ENCODE measurements around the gene RAB21. TPM values are rescaled to one million over a fixed set of nuclear protein-coding genes. Genes with fewer than 3 reads are reported as not detected.
"Not testable (repeated sequence)": the region's sequence is repeated elsewhere in the genome, so short reads cannot be mapped to it uniquely, and the experiment has no call there.

Gene RAB21
- total RNA-seq, 1 experiment from 2014 or later = 34.5 TPM

GRCh38 chr12:71799106-71799505, 44.4 kb downstream of the RAB21 start:
- Histone ChIP-seq H3K27me3 (no peaks in the 10 kb centered on the region), H3K4me3 (no peak overlapping the region), H3K4me1 (no peaks in the 10 kb centered on the region), H3K27ac (no peak overlapping the region), H3K9me3 (replicated peaks) (no peaks in the 10 kb centered on the region), H3K36me3 (no peaks in the 10 kb centered on the region)
- no peak for DNase-seq

- no peaks in the 10 kb centered on the region for H3K4me1 ChIP-seq
- H3K27me3 ChIP-seq = no peaks in the 10 kb centered on the region
- no peak overlapping the region for H3K4me3 ChIP-seq
- DNase-seq = no peak
- no peaks in the 10 kb centered on the region for H3K9me3 ChIP-seq (replicated peaks)
- H3K27ac ChIP-seq = no peak overlapping the region
- no peaks in the 10 kb centered on the region for H3K36me3 ChIP-seq
Observed at GRCh38 chr12:71800177-71800576, 45.5 kb downstream of the RAB21 start.

GRCh38 chr12:71804505-71804904, 49.8 kb downstream of the RAB21 start:
- Histone ChIP-seq H3K36me3 (no peaks in the 10 kb centered on the region), H3K4me1 (no peaks in the 10 kb centered on the region), H3K4me3 (no peak overlapping the region), H3K27me3 (no peaks in the 10 kb centered on the region), H3K27ac (no peak overlapping the region), H3K9me3 (replicated peaks) (no peaks in the 10 kb centered on the region; the same call in 1 of the 2 replicates)
- DNase-seq = peak; percentile 5 to 11

- DNase-seq = no peak
- H3K36me3 ChIP-seq = no peaks in the 10 kb centered on the region
- no peaks in the 10 kb centered on the region for H3K4me1 ChIP-seq
- no peak overlapping the region for H3K4me3 ChIP-seq
- H3K27me3 ChIP-seq = no peaks in the 10 kb centered on the region
- no peaks in the 10 kb centered on the region; the same call in 1 of the 2 replicates for H3K9me3 ChIP-seq (replicated peaks)
- H3K27ac ChIP-seq = no peak overlapping the region
Observed at GRCh38 chr12:71810921-71811320, 56.3 kb downstream of the RAB21 start.

- not testable (repeated sequence) for H3K4me1 ChIP-seq; H3K27me3 ChIP-seq; H3K27ac ChIP-seq; DNase-seq; H3K4me3 ChIP-seq; H3K36me3 ChIP-seq; H3K9me3 ChIP-seq (replicated peaks)
Observed at GRCh38 chr12:71815242-71815641, 60.6 kb downstream of the RAB21 start.

- not testable (repeated sequence) for H3K27me3 ChIP-seq; H3K27ac ChIP-seq; H3K9me3 ChIP-seq (replicated peaks); H3K4me1 ChIP-seq; H3K4me3 ChIP-seq; DNase-seq; H3K36me3 ChIP-seq
Observed at GRCh38 chr12:71822088-71822487, 67.4 kb downstream of the RAB21 start.

GRCh38 chr12:71828813-71829212, 74.2 kb downstream of the RAB21 start:
- no peak for DNase-seq
- Histone ChIP-seq H3K9me3 (replicated peaks) (no peaks in the 10 kb centered on the region), H3K27ac (no peak overlapping the region), H3K4me1 (no peaks in the 10 kb centered on the region), H3K4me3 (no peak overlapping the region), H3K36me3 (no peaks in the 10 kb centered on the region), H3K27me3 (no peaks in the 10 kb centered on the region)

- Histone ChIP-seq H3K36me3 (no peaks in the 10 kb centered on the region), H3K27me3 (no peaks in the 10 kb centered on the region), H3K4me1 (peaks cover 2% of the 10 kb centered on the region; the same call in 1 of the 2 replicates), H3K4me3 (no peak overlapping the region), H3K9me3 (replicated peaks) (no peaks in the 10 kb centered on the region), H3K27ac (no peak overlapping the region)
- DNase-seq = no peak
Observed at GRCh38 chr12:71837356-71837755, 82.7 kb downstream of the RAB21 start.

GRCh38 chr12:71838231-71838630, 83.6 kb downstream of the RAB21 start:
- Histone ChIP-seq H3K9me3 (replicated peaks) (no peaks in the 10 kb centered on the region), H3K4me1 (peaks cover 2% of the 10 kb centered on the region; the same call in 1 of the 2 replicates), H3K27me3 (no peaks in the 10 kb centered on the region), H3K36me3 (no peaks in the 10 kb centered on the region), H3K4me3 (no peak overlapping the region), H3K27ac (no peak overlapping the region)
- DNase-seq = no peak

GRCh38 chr12:71838676-71839075, 84.0 kb downstream of the RAB21 start:
- no peak overlapping the region for H3K4me3 ChIP-seq
- H3K27ac ChIP-seq = no peak overlapping the region
- peaks cover 3% of the 10 kb centered on the region for H3K4me1 ChIP-seq
- H3K9me3 ChIP-seq (replicated peaks) = no peaks in the 10 kb centered on the region
- no peaks in the 10 kb centered on the region for H3K36me3 ChIP-seq
- no peak for DNase-seq
- H3K27me3 ChIP-seq = no peaks in the 10 kb centered on the region

- peak overlapping the region; percentile 75 for H3K4me3 ChIP-seq
- peak in 1 of 2 experiments; percentile 20 for DNase-seq
- H3K36me3 ChIP-seq = no peaks in the 10 kb centered on the region
- no peaks in the 10 kb centered on the region for H3K27me3 ChIP-seq
- H3K4me1 ChIP-seq = peaks cover 9% of the 10 kb centered on the region
- H3K27ac ChIP-seq = peak overlapping the region; percentile 82
- H3K9me3 ChIP-seq (replicated peaks) = no peaks in the 10 kb centered on the region
Observed at GRCh38 chr12:71840231-71840847, 85.7 kb downstream of the RAB21 start.

- peak in 1 of 2 experiments; percentile 17 for DNase-seq
- Histone ChIP-seq H3K27me3 (no peaks in the 10 kb centered on the region), H3K4me3 (no peak overlapping the region), H3K4me1 (peaks cover 7% of the 10 kb centered on the region), H3K9me3 (replicated peaks) (no peaks in the 10 kb centered on the region), H3K27ac (no peak overlapping the region), H3K36me3 (peaks cover 8% of the 10 kb centered on the region; the same call in 1 of the 2 replicates)
Observed at GRCh38 chr12:71846322-71846940, 91.8 kb downstream of the RAB21 start.

- Histone ChIP-seq H3K36me3 (peaks cover 8% of the 10 kb centered on the region; the same call in 1 of the 2 replicates), H3K27me3 (no peaks in the 10 kb centered on the region), H3K4me1 (peaks cover 7% of the 10 kb centered on the region), H3K9me3 (replicated peaks) (no peaks in the 10 kb centered on the region), H3K4me3 (no peak overlapping the region), H3K27ac (no peak overlapping the region)
- no peak for DNase-seq
Observed at GRCh38 chr12:71848212-71848611, 93.5 kb downstream of the RAB21 start.

- Histone ChIP-seq H3K27ac (no peak overlapping the region), H3K4me3 (no peak overlapping the region)
- DNase-seq = no peak
Observed at GRCh38 chr12:71849109-71849851, 94.6 kb downstream of the RAB21 start.

More at GRCh38 chr12:71849109-71849851, 94.6 kb downstream of the RAB21 start:
- Histone ChIP-seq H3K27me3 (no peaks in the 10 kb centered on the region), H3K36me3 (peaks cover 8% of the 10 kb centered on the region; the same call in 1 of the 2 replicates), H3K9me3 (replicated peaks) (no peaks in the 10 kb centered on the region), H3K4me1 (no peaks in the 10 kb centered on the region)
